HG03442 (cell line): Measurements from ENCODE around the gene CEP63.
"Not testable (repeated sequence)": the region's sequence is repeated elsewhere in the genome, so short reads cannot be mapped to it uniquely, and the experiment has no call there.

Source experiments
- ATAC-seq: cut with Tn5 transposase; IDR thresholded peaks from one replicate; pipeline ENCODE4 v1.9.1; 2021; ENCODE audit warnings: mild to moderate bottlenecking, moderate library complexity; ENCODE audit not compliant: unreplicated experiment

CEP63 gene

DNA sequence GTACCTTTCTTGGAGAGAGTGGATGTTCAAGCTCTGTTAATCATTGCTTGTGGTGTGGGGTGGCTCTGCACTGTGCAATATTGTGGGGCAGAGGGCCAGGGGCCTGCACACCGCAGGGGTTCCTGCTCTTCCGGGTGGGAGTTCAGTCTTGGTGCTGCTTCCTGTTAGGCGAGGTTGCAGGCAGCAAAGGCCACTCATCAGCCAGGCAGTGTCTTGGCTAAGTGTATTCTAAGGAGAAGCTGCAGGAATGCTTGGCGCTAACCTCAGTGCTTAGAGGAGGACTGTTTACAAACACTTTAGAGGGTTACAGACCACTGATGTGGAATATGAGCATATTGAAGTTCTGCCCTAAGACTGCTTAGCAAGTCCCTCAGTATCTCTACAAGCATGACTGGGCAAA is 81.7 kb downstream of the CEP63 start:
- ATAC-seq: no peak

DNA sequence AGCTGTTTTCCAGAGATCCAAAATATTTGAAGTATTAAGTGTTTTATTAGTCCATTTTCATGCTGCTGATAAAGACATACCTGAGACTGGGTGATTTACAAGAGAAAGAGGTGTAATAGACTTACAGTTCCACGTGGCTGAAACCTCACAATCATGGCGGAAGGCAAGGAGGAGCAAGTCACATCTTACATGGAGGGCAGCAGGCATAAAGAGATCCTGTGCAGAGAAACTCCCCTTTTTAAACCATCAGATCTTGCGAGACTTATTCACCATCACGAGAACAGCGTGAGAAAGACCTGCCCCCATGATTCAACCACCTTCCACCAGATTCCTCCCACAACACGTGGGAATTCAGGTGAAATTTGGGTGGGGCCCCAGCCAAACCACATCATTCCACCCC is 82.9 kb downstream of the CEP63 start:
- ATAC-seq: no peak

DNA sequence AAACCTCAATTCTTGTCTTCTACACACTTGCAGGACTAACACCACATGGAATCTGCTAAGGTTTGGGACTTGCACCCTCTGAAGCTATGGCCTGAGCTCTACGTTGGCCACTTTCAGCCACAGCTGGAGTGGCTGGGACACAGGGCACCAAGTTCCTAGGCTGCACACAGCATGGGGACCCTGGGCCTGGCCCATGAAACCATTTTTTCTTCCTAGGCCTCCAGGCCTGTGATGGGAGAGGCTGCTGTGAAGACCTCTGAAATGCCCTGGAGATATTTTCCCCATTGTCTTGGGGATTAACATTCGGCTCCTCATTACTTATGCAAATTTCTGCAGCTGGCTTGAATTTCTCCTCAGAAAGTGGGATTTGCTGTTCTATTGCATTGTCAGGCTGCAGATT is 84.0 kb downstream of the CEP63 start:
- ATAC-seq: not testable (repeated sequence)

DNA sequence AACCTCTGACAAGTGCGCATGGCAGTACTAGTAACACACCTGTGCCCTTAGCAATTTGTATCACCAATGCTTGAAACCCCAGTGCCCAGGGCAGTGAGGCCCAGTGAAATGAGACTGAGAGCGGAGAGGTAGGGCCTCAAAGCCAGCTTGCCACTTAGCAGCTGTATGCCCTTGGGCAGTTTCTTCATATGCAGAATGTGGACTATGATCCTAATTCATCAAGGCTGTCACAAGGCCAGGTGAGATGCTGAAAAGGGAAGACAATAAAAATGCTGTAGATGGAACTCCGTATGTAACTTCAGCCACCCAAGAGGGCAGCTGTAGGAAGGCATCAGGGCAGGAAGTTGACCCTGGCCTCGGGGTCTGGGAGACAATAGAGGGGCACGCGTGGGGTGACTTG is 90.6 kb downstream of the CEP63 start:
- ATAC-seq: no peak

DNA sequence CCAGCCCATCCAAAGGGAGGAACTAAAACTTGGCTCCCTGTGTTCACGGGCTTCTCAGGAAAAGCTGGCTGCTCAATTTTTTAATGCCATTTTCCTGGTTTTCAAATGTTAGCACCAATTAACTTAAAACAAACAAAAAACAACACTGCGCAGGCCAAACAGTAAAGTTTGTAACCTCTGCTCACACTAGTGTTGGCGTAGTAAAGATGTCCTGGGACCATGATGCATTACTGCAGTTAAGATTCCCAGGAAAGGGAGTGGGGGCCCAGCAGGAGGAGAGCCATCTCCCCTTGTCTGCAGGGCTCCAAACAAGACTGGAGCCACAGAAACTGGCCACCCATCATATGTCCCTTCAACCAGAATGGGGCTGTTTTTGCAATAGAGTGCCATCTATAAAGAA is 91.0 kb downstream of the CEP63 start:
- no peak for ATAC-seq

DNA sequence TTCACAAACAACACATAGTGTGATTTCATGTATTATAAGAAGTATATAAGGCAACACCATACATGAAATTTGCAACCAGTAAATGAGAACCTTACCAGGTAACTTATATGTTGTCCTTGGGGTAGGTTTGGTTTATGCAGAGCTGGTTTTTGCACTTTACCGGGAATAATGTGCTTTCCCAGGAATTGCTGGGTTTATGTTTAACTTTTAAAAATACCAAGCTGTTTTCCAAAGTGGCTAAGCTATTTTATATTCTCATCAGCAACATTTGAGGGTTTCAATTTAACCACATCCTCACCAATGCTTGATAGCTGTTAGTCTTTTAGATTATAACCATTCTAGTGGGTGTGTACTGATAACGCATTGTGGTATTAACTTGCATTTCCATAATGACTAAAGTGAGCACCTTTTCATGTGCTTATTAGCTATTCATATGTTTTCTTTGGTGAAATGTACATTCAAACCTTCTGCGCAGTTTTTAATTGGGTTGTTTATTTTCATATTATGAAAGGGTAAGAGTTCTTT is 93.3 kb downstream of the CEP63 start:
- ATAC-seq: no peak

DNA sequence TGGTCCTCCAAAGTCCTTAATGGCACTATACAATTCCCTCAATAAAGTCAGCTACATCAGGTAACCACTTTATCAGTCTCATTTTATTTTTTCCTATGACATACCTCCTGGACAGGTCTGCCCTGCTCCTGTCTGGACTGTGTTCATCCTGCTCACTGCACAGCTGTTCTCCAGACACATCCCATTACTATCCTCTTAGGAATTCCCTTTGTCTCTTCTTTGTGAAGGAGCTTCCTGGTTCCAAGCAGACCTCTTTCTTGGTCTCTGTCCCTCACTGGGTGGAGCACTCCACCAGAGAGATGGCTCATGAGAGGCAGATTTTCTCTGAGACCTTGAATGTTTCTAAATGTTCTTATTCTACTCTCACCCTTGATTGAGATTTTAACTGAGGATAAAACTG is 104.9 kb downstream of the CEP63 start:
- no peak for ATAC-seq

DNA sequence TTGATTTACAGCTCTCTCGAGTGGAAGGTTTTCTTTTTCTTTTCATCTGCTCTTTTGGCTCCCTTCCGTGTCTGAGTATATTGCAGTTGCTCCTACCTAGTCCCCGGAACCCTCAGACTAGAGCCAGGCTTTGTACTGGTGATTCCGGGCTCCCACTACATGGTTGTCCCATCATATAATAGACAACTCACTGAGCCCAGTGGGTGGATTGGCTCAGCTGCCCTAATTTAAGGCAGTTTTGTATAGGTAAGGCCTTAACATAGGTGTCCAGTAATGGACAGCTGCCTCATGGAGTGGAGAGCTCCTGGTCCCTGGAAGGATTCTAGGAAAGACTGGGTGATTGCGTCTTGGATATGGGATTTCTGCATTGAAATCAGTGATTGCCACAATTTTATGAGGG is 106.9 kb downstream of the CEP63 start:
- ATAC-seq: no peak

DNA sequence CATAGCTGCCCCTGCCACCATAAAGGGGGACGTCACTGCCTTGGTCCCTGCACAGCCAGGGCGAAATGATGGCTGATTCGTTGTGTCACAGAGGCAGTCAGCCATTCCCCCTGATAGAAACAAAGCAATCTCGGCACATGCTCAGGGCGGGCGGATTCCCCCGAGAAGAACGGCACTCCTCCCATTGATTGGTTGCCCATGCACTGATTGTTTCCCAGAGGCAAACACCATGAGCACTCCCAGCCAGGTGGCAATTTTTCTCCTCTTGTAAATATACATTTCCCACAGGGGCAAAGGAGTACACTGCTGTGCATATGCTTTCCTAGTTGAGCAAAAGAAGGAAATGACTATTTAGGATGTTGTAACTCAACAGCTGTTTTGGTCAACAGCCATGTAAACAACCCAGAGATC is 108.5 kb downstream of the CEP63 start:
- ATAC-seq: no peak

DNA sequence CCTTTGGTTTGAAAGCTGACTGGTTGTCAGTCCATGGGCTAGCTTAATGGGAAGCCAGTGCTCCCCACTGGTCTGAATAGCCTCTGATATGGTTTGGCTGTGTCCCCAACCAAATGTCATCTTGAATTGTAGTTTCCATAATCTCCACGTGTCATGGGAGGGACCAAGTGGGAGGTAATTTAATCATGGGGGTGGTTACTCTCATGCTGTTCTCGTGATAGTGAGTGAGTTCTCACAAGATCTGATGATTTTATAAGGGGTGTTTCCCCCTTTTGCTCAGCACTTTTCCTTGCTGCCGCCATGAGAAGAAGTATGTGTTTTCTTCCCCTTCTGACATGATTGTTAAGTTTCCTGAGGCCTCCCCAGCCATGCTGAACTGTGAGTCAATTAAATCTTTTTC is 109.1 kb downstream of the CEP63 start:
- not testable (repeated sequence) for ATAC-seq

DNA sequence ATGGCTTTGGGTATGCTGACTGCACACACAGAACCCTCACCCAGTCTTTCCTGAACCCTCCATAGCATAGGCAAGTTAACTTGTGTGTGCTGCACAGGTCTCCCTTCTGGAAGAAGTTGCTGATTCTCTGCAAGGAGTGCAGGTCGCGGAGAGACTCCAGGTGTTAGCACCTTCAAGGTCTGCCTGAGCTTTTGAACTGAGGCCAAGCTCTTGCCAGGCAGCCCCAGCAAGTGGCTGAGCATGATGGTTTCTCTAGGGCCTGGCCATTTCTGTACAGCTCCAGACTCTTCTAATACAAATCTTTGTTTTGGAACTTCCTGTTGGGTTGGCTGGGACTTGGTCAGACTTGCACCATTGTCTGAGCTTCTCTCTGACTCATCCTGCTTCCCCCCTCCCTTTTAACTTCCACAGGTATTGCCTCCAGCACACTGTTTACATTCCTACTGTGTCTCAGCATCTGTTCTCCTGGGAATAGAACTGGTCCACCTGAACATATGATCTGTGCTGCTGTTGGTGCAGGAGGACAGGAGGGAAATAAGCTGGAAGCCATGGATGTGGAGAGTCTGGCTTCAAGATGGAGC is 111.6 kb downstream of the CEP63 start:
- ATAC-seq: no peak

DNA sequence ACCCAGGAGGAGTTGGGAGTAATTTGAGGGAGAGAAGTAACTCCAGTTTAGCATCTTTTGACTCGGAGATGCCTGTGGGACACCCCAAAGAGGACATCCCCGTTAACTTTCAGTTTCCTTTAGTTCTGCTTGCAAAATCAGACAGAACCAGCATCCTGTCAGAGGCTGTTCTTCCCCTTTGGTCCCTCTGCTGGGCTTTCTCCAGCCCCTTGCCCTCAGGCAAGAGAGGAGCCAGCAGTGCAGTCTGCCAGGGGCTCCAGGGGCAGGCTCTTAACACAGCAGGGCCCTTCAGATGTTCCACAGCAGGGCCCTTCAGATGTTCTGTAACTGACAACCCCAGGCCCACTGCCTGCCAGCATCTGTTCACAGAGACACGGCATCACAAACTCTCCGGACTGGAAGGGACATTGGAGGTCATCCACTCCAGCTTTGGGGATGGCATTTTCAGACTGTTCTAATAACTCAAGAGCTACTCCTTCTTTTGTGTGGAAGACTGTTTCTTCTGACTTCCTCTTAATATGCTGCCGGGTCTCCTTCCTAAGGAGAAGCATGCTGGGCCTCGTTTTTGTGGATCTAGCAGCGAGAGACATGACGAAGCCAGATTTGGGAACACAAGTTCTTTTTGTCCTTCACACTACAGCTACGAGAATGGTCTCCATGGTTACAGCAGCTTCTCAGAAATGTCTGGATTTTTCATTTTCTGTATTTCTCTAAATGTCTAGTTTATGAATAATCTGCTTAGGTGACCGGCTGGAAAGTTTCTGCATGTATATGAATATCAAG is 113.1 kb downstream of the CEP63 start:
- ATAC-seq: no peak

DNA sequence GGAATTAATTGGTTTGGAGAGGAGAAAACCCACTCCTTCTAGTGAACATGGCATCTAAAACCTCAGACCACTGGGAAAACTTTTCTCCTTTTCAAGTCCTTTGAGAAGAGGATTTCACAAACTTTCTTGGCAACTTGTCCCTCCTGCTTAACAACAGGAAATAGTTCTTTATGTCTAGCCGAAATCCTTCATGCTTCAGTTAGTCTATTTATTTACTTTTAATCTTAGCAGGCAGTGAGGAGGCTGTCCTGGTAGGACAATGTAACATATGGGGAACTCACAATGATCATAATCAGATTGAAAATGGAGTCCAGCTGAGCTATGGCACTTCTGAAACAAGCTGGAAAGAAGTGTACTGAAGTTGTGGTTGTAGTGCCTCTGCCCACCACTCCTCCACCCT is 114.3 kb downstream of the CEP63 start:
- no peak for ATAC-seq

DNA sequence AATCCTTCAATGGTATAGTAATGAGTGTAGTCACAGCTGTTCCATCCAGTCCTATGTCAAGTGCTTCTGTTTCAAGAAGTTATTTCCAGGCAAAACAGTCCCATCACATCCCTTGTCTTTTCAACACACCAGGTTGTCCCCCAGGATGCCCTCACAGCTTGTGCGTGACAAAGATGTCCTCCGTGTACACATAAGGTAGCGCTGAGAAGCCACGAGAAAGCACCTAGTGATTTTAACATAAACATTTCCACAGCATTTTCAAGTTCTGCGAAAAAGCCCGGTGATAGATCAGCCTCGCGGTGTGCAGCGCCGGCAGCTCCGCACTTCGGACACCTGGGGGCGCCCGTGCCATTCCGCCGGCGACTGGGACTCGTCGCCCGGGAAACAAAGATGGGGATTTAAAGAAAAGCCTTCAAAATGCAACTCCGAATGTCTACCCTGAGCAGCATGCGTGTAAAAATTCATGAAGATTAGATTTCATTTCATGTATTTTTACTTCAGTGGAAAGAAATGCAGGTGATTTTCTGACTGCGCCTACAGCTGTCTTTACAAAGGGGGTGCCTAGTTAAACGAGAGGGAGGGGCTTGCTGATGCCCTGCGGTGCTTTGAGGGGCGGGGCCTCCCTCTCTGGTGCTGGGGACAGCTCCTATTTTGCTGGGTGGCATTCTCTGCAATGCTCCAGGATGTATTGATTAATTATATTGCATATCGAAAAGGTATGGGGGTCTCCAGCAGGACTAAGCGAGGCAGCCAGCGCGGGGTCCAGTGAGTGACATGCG is 115.0 kb downstream of the CEP63 start:
- ATAC-seq: peak; percentile 53

DNA sequence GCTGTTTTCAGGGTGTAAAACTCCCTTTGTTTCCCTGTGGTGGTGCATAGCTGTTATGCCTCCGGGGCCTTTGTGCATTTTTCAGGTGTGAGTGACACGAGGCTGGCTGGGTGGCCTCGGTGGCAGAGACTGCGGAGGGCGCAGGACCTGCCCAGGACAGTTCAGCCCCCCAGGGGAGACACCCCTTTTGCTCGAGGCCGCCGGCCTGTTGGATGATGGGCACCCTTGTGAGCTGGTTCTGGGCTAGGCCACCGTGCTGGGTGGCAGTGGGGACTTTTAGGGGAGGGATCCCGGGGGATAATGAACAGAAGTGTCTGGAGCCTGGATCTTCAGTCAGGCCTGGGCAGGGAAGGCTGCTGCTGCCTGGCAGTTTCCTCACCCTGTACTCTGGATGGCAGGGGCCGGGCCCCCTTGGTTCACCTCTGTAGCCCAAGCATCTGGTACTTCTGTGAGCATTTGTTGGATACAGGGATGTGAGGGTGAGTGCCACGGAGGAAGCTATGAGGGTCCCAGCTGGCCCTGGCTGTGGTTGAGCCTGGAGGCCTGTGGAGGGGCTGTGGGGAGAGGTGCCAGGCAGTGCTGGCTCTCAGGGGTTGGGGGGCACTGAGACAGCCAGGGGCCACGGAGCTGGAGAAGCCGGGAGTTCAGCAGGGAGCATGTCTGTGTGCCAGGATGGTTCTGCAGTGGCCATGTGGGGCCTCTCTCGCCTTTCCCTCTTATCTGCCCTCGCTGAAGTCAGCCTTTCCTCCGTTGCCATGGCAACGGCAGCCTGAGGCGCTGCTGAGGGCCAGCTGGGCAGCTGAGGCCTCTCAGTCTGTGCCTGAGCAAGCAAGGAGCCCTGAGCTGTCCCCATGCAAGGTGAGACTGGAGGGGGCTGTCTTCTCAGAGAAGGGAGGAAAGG is 115.9 kb downstream of the CEP63 start:
- ATAC-seq: no peak

DNA sequence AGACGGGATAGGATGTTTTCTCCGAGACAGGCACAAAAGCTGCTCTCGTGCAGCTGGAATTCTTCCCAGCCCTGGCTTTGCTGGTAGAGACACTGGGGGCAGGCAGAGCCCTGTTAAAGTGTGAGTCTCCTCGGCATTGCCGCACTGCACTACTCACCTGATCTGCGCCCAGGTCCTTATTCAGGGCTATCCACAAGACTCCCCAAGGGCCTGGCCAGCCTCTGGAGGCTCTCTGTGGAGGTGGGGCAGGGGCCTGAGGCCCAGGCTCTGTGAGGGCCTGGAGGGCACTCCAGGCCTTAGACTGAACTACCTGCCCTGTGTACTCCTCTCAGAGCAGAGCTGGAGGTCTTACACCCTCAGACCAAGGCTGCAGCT is 116.6 kb downstream of the CEP63 start:
- no peak for ATAC-seq

DNA sequence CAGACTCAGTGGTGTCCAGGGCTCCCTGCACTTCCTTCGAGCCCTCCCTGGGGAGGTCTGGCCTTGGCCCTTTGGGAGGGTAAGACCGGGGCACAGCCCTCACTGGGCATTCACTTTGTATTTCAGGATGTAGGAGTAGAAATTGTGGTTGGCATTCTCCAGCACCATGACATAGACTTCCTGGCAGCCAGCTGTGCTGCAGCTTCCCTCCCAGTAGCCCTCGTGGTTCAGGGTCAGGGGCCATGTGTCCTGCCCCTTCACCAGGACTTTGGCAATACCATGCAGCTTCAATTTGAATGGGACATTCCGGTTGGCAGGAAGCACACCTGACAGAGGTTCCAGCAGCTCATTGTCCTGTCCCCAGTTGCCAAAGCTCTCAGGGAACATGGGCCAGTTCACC is 117.6 kb downstream of the CEP63 start:
- no peak for ATAC-seq

DNA sequence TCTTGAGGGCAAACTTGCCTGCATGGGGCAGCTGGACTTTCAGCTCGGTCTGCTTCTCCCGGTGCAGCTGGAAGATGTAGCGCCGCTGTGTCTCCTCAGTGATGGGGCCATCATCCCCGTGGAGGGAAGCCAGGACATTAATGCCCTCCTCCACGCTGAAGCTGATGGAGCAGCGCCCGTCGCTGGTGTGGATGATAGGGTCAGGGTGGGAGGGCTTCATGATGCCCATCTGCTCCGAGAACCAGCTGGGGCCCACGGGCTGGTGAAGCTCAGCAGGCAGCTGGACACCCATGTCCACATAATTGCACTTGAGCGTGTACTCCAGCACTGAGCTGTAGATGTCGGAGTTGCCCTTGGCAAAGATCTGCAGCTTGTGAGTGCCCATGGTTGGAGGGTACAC is 118.1 kb downstream of the CEP63 start:
- no peak for ATAC-seq

DNA sequence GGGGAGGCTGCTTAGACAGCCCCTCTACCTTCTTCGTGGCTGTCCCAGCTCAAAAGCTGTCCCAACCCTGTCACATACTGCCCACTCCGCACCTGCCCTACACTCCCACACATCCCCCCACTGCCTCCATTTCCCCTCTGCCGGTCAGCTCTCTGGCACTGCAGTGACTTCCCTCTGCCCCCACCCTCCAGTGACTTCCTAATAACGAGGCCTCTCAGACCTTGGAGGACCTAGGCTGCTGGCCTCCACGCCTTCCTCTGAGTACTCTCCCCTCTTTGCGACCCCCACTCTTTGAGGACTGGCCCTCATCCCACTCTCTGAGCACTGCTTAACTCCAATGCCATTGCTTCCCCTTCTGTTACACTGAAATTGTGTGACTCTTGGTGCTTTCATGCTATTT is 119.7 kb downstream of the CEP63 start:
- no peak for ATAC-seq

DNA sequence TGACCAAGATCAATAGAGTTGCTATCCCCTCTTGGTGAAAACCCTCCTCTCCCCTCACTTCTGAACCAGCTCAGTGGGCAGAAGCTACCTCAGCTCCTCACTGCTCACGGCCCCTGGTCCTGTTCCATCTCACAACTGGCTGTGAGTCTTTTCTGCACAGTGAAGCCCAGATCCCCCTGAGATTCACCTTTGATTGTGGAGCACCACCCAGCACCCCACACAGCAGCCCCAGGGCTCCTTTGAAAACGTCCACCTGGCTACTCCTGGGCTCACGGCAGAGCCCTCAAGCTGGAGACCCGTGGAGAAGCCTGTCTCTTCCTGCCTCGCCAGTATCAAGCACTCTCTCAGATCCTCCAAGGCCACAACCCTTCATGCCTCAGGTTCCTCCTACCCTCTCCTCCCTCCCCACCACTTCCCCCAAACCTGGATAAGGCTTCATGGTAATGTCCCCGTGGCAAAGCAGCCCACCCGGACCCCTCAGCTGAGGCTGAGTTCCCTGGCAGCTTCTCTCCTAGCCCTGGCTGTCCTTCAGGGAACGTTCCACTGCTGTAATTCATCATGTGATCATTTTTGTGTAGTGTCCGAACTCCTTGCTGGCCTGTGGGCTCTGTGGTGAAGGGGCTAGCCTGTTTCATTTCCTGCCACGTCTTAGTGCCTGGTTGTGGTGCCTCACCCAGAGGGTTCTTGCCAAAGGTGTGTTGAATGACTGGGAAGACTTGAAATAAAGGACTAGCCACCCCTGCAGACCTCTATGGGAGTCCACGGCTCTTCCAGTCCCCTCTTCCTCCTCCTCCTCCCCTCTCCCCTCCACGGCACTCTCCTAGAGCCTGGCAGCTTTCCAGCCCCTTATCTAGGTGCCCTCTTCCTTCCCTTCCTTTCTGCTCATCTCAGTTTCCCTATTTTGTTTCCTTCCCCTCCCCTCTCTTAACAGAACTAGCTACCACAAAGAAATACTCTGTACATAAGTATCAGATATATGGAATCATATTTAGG is 120.5 kb downstream of the CEP63 start:
- no peak for ATAC-seq
